CD4-positive, alpha-beta T cell treated with Interleukin-21 for 1 hour (primary cell): ENCODE data around the gene ATP5F1B.
A peak's percentile ranks its signal among the peaks of the same experiment; 100 is the strongest.

ENCODE experiments used
- DNase-seq: peaks from one replicate; pipeline ENCODE4 v3.0.0-alpha.2; 2020

ATP5F1B gene

GRCh38 chr12:56645201-56645716 is 525 bp downstream of the ATP5F1B start:
- DNase-seq = no peak

DNA sequence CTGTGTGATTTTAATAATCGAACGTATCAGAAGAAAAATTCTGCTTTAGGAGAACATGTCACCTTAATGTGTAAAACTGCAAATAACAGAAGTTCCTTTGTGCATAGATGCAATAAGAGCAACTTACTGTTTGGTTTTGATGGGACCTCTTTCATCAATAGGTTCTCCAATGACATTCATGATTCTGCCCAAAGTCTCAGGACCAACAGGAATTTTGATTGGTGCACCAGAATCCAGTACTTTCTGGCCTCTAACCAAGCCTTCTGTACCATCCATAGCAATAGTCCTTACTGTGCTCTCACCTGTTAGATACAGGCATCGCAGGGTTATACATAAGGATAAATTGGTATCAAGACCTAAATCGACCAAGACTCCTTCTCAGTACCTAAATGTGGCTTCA is 1.1 kb downstream of the ATP5F1B start:
- no peak for DNase-seq

DNA sequence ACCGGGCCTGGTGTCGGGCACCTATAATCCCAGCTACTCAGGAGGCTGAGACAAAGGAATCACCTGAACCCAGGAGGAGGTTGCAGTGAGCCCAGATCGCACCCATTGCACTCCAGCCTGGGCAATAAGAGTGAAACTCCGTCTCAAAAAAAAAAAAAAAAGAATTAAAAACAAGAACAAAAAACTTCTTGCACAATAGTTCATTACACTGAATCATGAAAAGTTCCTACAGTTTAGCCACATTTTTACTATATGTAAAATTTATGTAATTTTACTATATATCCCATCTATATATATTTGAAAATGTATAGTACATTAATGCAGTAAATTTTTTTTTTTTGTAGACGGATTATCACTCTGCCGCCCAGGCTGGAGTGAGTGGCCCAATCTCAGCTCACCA is 4.6 kb downstream of the ATP5F1B start:
- no peak for DNase-seq

GRCh38 chr12:56637621-56638020 is 8.2 kb downstream of the ATP5F1B start:
- DNase-seq = no peak

DNA sequence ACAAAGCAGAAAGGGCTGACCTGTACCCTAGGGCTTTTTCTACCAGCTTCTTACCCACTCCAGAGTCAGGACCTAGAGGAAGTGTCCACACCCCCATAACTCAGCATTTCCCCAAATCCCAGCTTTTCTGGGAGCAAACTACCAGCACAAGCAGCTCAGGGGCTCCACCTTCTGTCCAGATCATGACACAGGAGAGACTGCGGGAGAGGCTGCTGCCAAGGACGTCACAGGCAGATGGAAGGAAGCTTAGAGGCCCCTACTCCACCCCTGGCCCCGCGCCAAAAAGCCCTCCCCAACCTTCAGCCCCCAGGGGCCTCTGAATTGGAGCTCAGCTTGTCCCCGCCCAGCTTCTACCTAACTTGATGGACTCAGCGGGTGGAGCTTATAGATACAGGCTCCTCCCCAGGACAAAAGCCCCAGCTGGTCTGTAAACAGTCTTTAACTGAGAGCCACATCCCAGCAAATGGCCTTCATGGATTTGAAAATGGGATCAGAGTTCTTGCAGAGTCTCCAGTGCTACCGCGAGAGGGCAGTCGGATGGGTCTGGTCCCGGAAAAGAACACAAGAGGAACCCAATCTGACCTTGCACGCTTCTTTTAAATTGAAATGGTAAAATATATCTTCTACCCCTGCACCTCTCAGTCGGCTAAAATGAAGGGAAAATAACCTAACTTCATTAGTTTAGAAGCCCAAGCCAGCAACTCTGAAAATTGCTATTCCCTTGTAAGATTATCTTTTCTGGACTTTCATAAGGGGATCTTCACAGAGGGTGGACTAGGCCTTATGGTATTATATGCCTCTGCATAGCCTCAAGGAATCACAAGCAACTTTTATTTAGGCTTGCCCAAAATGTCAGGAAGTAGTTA is 8.9 kb downstream of the ATP5F1B start:
- peak; percentile 96 for DNase-seq

DNA sequence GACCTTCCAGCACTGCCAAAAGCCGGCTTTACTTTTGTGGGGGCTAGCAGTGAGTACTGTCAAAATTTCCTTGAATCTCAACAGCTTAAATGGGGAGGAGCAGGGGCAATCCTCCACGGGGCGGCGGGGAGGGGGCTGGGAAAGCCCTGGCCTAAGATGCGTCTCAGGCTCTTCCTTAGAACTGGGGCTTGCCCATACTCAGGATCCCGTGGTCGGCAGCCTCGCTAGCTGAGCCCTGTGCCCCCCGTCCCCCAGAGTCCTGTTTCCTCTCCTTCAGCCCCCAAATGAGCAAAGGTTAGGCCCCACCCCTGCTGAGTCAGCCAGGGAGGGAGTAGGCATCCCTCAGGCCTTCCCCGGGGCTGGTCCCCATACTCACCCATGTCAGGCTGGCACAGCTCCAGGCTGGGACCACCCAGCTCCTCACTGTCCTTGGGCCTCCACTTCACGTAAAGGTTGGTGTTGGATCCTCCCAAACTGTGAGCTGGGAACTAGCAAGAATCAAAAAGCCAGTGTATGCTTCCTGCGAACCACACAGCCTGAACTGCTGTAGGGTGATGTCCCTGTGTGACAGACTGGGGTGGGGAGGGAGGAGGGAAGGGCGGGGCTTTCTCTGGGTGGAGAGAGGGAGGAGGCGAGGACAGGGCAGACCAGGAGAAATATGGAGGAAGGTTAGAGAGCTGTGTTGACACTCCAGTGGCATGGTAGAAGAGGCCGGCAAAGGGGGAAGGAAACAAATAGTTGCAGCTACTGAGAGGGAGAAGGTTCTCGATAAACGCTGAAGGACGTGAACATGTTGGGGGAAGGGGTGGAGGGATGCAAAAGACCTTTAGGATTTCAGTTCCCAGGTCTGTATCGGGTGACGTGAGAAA is 9.7 kb downstream of the ATP5F1B start:
- DNase-seq = peak; percentile 87

GRCh38 chr12:56634837-56635791 is 10.7 kb downstream of the ATP5F1B start:
- DNase-seq = peak; percentile 71

DNA sequence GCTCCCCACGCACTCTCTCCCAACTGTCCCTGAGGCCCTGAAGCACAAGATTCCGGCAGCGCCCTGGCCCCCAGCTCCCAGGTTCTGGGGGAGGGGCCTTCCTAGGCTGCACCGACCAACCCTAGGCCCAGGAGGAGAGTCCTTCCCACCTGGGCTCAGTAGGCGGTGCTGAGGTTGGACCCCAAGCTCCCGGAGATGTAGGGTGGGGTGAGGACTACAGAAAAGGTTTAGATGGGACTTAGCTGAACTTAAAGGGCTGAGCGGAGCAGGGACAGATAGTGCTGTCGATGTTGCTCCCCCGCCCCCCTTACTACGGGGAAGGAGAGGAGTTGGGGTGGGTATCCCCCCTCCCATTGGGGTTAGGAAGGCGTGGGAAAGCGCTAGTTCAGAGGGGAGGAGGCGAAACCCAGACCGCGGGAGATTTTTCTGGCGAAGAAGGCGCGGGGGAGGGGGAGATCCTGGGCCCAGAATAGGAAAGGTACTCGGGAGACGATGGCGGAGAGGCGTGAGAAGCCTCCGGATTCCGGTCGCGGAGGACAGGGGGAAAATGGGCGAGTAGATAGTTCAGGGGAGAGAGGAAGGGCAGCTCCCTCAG is 11.4 kb downstream of the ATP5F1B start:
- DNase-seq = peak; percentile 30

GRCh38 chr12:56633468-56634241 is 12.1 kb downstream of the ATP5F1B start:
- no peak for DNase-seq

DNA sequence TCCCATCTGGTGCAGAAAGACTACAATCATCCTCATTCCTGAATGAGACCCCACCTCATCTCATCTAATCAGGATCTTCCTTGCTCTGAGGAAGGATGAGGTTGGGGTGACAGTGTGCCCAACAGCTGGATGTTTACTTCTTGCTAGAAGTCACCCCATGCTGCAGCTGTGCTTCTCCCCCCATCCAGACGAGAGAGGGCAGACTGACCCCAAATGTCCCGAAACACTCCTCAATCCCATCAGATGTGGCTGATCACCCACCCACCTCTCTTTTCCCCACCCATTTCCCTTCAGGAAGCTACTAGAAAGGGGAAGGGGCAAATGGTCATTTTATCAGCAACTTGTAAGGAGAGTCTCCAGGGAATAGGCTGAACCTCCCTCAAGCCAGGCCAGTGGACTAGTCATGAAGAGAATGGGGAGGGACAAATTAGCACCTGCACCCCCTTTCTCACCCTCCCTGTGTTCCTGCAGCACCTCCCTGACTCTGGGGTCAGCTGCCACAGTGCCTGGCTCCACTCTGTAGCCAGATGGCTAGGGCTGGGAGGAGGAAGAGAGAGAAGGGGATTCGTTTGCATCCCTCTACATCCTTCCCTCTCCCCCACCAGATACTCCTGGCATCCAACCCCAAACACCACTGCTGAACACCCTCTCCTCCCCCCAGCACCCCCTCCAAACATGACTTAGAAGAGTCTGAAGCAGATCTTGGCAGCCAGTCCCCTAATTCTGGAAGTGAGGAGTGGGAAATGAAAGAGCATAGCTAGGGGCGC is 12.9 kb downstream of the ATP5F1B start:
- no peak for DNase-seq

GRCh38 chr12:56631790-56632700 is 13.7 kb downstream of the ATP5F1B start:
- DNase-seq = peak; percentile 61

- DNase-seq = peak; percentile 86
These were observed 15.6 kb downstream of the ATP5F1B start, which contains the start of gene BAZ2A for GRCh38 chr12:56630180-56630632. Gene BAZ2A, minus strand, starts transcription at chr12:56630326. Its CDS starts 12,796 bp downstream, at chr12:56617530.

DNA sequence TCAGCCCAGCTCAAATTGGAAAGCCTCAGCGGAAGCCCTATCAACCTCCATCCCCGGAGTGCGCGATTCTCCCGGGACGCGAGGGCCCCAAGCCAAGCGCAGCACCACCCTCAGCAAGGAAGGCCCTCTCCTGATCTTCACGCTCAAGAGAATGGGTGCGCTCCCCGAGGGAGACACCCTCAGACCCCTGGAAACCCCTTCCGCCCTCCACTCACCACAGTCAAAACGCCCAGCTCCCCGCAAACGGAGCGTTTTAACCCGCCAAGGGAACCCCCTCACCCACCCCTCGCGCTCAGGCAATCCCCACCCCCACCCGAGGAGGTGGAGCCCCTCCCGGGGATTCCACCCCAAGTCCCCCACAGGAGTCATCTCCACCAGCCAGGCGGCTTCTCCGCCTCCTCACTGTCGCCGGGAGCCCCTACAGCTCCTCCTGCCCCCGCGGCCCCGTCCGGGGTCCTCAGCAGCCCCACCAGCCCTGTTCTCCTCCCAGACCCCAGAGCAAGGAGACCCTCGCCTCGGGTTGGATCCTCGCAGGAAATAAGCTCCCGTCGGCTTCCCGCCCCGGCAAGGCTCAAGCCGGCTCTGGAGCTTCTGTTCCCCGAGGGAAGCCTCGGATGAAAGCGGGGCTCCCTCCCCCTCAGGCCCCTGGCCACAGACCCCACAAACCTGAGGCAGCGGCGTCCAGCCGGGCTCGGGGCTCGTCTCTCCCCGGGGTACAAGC is 16.2 kb downstream of the ATP5F1B start:
- peak; percentile 60 for DNase-seq

DNA sequence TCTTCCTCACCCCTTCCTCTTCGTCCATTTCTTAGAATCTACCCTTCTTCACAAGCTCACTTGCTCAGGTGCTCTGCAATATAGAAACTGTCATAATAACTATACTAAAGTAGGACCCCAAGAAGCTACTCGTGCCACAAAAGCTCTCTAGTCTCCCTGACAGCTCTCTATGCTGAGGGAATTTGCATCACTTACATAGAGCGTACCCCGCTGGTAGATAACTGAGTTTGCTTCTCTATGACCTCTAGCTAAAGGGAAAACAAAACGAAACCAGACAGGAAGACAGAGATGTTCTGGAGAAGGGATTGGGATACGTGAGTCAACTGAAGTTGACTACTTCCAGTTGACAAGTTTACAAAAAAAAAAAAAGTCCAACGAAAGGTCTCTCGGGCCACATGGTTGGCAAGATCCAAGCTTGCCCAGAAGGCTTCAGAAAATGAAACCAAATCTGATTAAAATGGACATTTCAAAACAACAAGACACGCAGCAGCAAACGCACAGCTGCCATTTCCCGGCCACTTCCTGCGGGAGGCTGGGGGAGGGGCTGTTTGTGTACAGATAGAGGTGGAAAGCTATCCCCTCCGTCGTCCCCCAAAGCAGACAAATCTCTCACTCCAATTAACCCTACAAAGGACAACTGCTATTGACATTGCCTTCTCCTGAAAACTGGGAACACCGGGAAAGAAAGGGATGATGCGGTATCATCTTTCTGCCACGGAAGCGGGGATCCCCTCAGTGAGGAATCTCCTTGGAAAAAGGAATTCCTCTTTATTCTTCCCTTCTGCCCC is 16.9 kb downstream of the ATP5F1B start:
- peak; percentile 79 for DNase-seq

DNA sequence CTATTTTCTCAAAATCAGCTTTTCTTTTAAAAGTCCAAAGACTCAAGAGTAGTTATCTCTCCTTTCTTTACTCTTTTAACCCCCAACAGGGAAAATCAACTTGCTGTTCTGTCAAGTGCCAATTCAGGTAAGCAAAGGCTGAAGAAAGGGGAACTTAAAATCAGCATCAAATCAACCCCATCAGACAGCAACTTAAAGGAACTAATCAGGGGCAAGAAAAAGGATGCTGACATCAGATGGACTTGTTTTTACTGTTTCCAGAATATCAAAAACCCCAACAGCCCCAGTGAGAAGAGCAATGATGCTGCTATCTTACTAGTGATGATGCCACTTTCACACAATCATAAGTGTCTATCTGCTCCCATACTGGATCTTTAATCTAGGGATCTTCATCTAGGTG is 19.1 kb downstream of the ATP5F1B start:
- no peak for DNase-seq

- DNase-seq = no peak
These were observed 23.2 kb downstream of the ATP5F1B start for GRCh38 chr12:56622535-56622934.

DNA sequence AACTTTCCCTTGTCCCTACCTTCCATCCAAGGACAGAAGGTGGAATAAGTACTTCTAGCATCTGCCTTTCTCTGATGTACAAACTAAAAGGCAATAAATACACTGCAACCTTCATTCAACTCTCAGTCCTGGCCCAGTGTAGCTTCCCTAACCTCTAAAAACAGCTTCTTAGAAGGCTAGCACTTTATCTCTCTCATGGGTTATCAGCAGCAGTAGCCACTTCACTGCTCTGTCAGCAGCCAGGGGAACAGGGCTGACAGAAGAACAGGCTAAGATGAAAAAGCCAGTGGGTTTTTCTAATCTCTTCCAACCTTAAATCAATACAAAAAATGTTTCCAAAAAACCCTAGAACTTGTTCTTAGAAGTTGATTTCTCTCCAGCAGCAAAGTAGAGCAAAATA is 28.9 kb downstream of the ATP5F1B start:
- no peak for DNase-seq

DNA sequence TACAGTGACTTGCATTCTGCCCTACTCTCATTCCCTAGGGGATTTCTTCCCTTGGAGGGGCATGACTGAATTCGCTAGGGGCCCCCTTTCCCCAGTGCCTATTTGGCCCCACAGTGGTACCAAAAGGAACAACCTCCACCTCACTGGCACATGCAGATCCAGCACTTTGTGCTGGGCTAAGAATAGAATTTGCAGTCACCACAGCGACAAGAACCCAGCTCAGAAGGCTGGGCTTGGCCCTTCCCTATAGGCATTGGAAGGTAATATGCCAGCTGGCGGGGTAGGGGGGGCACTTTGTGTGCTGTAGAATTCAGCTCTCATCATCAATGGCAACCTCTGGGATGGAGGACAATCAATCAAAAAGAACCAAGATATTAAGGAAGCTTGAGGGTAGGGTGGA is 29.5 kb downstream of the ATP5F1B start:
- DNase-seq = no peak
